Heart left ventricle (tissue), 16 donors: Measurements from ENCODE around the gene NWD2. TPM values are rescaled to one million over a fixed set of nuclear protein-coding genes. Genes with fewer than 3 reads are reported as not detected.

Experiments
- ATAC-seq, 4 donors: fragments of 200-7000 bp; cut with Tn5 transposase; one replicate each; pipeline ENCODE4 v1.9.1; 2020 to 2022; ENCODE audit warnings: moderate library complexity in 4 of 4, mild to moderate bottlenecking in 3 of 4, moderate number of reproducible peaks in 1 of 4
- DNase-seq, 5 donors: peaks; one replicate each; pipeline ENCODE4 v3.0.0-alpha.2; 2020
- H3K27ac ChIP-seq, 12 donors: fragments of 200-600 bp; sonication (generic) in 4 of 12; one replicate each; pipeline versions ENCODE4 v1.5.0 to v1.8.0; 2016 to 2022; ENCODE audit warnings: mild to moderate bottlenecking in 2 of 12
- H3K27me3 ChIP-seq, 9 donors: fragments of 200-600 bp; sonication (generic) in 2 of 9; one replicate each; pipeline versions ENCODE4 v1.5.1 to v1.8.0; 2016 to 2022; ENCODE audit warnings: mild to moderate bottlenecking in 3 of 9
- H3K36me3 ChIP-seq, 9 donors: fragments of 200-600 bp; sonication (generic) in 2 of 9; one replicate each; pipeline versions ENCODE4 v1.5.0 to v1.8.0; 2018 to 2022; ENCODE audit warnings: mild to moderate bottlenecking in 2 of 9
- H3K4me1 ChIP-seq, 12 donors: fragments of 200-600 bp; sonication (generic) in 4 of 12; one replicate each; pipeline versions ENCODE4 v1.5.0 to v1.8.0; 2016 to 2022; ENCODE audit warnings: mild to moderate bottlenecking in 3 of 12
- H3K4me3 ChIP-seq, 12 donors: fragments of 200-600 bp; sonication (generic) in 4 of 12; one replicate each; pipeline versions ENCODE4 v1.5.0 to v1.8.0; 2017 to 2022; ENCODE audit warnings: mild to moderate bottlenecking in 9 of 12, moderate library complexity in 4 of 12
- H3K9me3 ChIP-seq, 12 donors: fragments of 200-600 bp; sonication (generic) in 4 of 12; one replicate each; pipeline versions ENCODE4 v1.5.0 to v1.8.0; 2016 to 2022; ENCODE audit warnings: mild to moderate bottlenecking in 1 of 12
- CTCF ChIP-seq, 12 donors: fragments of 200-600 bp; sonication (generic) in 4 of 12; IDR thresholded peaks; one replicate each; pipeline versions ENCODE4 v1.5.0 to v1.8.0; 2018 to 2022; ENCODE audit warnings: antibody characterized with exemption in 12 of 12, mild to moderate bottlenecking in 5 of 12
- POLR2A ChIP-seq, 2 donors: fragments of 450-650 bp; IDR thresholded peaks; one replicate each; pipeline ENCODE4 v1.6.1; 2017; ENCODE audit warnings: antibody characterized with exemption in 2 of 2, mild to moderate bottlenecking in 2 of 2, moderate library complexity in 2 of 2
- WGBS, 4 donors: extraction: QIAGEN DNeasy Blood & Tissue Kit in 2 of 4; methylation state at CpG; one replicate each; pipeline versions ENCODE4 v1.1.5 to v1.1.7; 2013 to 2018; 5-methylcytosine and 5-hydroxymethylcytosine counted together
- intact Hi-C, 10 donors: fragments of 100-400 bp; cut with DNase I; formaldehyde crosslinking; loops; one replicate each; pipeline versions ENCODE4 v1.11.1 to v1.14.2; 2022
- polyA plus RNA-seq, 2 donors: library from polyadenylated mRNA; stranded (reverse); fragments of 200-250 nt; gene quantifications; one replicate each; pipeline ENCODE4 v1.2.3, GENCODE V29; 2013
- total RNA-seq, 9 donors: library from RNA; depleted of rRNA in 2 of 9; stranded (reverse); fragments of >200 nt in 2 of 9; fragmentation: NEBNext Ultra II Directional in 3 of 9; extraction: Animal tissue kit (Norgen Biotek cat#: 25700) in 3 of 9; gene quantifications; one replicate each; pipeline versions ENCODE4 v1.1.0 to v1.2.4, GENCODE V29; 2016 to 2023
- donor health status: ischemic (EF 13 %, LVEDD 7.1; RV severe dilation, severe dysfunction).
- donor health status: healthy with polysubstance abuse.
- donor health status: DM: no; HTN: yes; CAD: no.
- donor health status: DM: no; HTN: no; CAD: no.
- donor health status: ischemic (EF 25% LVEDD 6.9; RV normal size, moderate dysfunction).
- donor health status: ischemic (EF 25% LVEDD 5.7; RV mildly dilated, moderate dysfunction).
- donor health status: healthy.
- donor health status: DM: yes; HTN: yes; CAD: no.
- donor health status: ischemic (EF 35%, LVEDD 5.7; RV mildly dilated, moderate dysfunction).
- donor health status: nonischemic (EF 11% LVEDD 7.7; RV severe dilation, severe dysfunction).
- donor health status: DM: yes; HTN: yes; CAD: no.
- donor health status: PGD.
- donor health status: ischemic (EF 29% LVEDD 5.4; RV normal size, mild dysfunction).
- donor health status: nonischemic (EF 23%, LVEDD 6.1; RV moderate dilation, normal function).

NWD2 gene
- total and polyA plus RNA-seq, 11 donors: under 0.01 to 0.16 (median 0.05) TPM; not detected in 5

GRCh38 chr4:37317104-37317643 lies 72.6 kb downstream of the NWD2 start:
- ATAC-seq (no peak), DNase-seq (no peak)
- WGBS, 4 donors: 34 to 38% (median 36%) methylated on average over 3 of the region's 3 CpGs
- intact Hi-C loops: no loop called here
- Histone ChIP-seq H3K9me3 (peaks cover 0 to 25% (median 1%) of the 10 kb centered on the region in 12 donors), H3K4me3 (no peak overlapping the region), H3K27me3 (no peaks in the 10 kb centered on the region), H3K36me3 (no peaks in the 10 kb centered on the region), H3K27ac (no peak overlapping the region), H3K4me1 (no peaks in the 10 kb centered on the region)
- TF ChIP-seq CTCF (IDR thresholded peaks at IDR 0.05) (no peak), POLR2A (IDR thresholded peaks at IDR 0.05) (no peak)

- H3K4me1 ChIP-seq: no peaks in the 10 kb centered on the region
- H3K9me3 ChIP-seq: peaks cover 0 to 7% (median 0%) of the 10 kb centered on the region in 12 donors
- DNase-seq (no peak), ATAC-seq (no peak)
- H3K36me3 ChIP-seq: no peaks in the 10 kb centered on the region
- WGBS, 4 donors: 46 to 64% (median 55%) methylated on average over 5 of the region's 5 CpGs
- H3K27me3 ChIP-seq: no peaks in the 10 kb centered on the region
- no peak overlapping the region for H3K4me3 ChIP-seq
- TF ChIP-seq POLR2A (IDR thresholded peaks at IDR 0.05): no peak
- TF ChIP-seq CTCF (IDR thresholded peaks at IDR 0.05): no peak
- intact Hi-C loops: no loop called here
- H3K27ac ChIP-seq: no peak overlapping the region
Observed at GRCh38 chr4:37320513-37321235, 76.1 kb downstream of the NWD2 start.

- peaks cover 0 to 3% (median 0%) of the 10 kb centered on the region in 12 donors for H3K9me3 ChIP-seq
- H3K27me3 ChIP-seq: no peaks in the 10 kb centered on the region
- 56 to 65% (median 62%) methylated on average over 2 of the region's 2 CpGs for WGBS, 4 donors
- no peak for TF ChIP-seq CTCF (IDR thresholded peaks at IDR 0.05)
- TF ChIP-seq POLR2A (IDR thresholded peaks at IDR 0.05): no peak
- ATAC-seq (no peak), DNase-seq (no peak)
- H3K4me3 ChIP-seq: no peak overlapping the region
- intact Hi-C loops: no loop called here
- H3K4me1 ChIP-seq: no peaks in the 10 kb centered on the region
- no peak overlapping the region for H3K27ac ChIP-seq
- no peaks in the 10 kb centered on the region for H3K36me3 ChIP-seq
Observed at GRCh38 chr4:37322122-37322521, 77.6 kb downstream of the NWD2 start.

- no peak for DNase-seq
- Histone ChIP-seq H3K27ac (no peak overlapping the region), H3K4me1 (no peaks in the 10 kb centered on the region), H3K9me3 (peaks cover 0 to 3% (median 0%) of the 10 kb centered on the region in 12 donors), H3K4me3 (no peak overlapping the region), H3K36me3 (no peaks in the 10 kb centered on the region), H3K27me3 (no peaks in the 10 kb centered on the region)
- ATAC-seq: no peak
- no peak for TF ChIP-seq POLR2A (IDR thresholded peaks at IDR 0.05)
- no peak for TF ChIP-seq CTCF (IDR thresholded peaks at IDR 0.05)
- 79 to 87% (median 83%) methylated on average over 6 of the region's 6 CpGs for WGBS, 4 donors
- intact Hi-C loops: no loop called here
Observed at GRCh38 chr4:37324546-37324945, 80.0 kb downstream of the NWD2 start.
